Right lobe of liver (tissue), 6 donors: ENCODE measurements around the gene RBM15. TPM values are rescaled to one million over a fixed set of nuclear protein-coding genes. Genes with fewer than 3 reads are reported as not detected.

Experiments used
- ATAC-seq, 4 donors: fragments of 200-7000 bp; cut with Tn5 transposase; one replicate each; pipeline ENCODE4 v1.9.1; 2020; ENCODE audit warnings: mild to moderate bottlenecking in 4 of 4, moderate library complexity in 4 of 4
- DNase-seq, 3 donors: peaks; one replicate each; pipeline ENCODE4 v3.0.0-alpha.2; 2020
- H3K27ac ChIP-seq, 3 donors: fragments of 200-600 bp; one replicate each; pipeline ENCODE4 v1.8.0; 2022
- H3K27me3 ChIP-seq, 2 donors: fragments of 200-600 bp; one replicate each; pipeline ENCODE4 v1.8.0; 2022
- H3K36me3 ChIP-seq, 4 donors: fragments of 200-600 bp; sonication (generic) in 1 of 4; one replicate each; pipeline versions ENCODE4 v1.5.1 to v1.8.0; 2017 to 2022; ENCODE audit warnings: control low read depth in 1 of 4
- H3K4me1 ChIP-seq, 4 donors: fragments of 200-600 bp; sonication (generic) in 1 of 4; one replicate each; pipeline versions ENCODE4 v1.5.1 to v1.8.0; 2017 to 2022; ENCODE audit warnings: control low read depth in 1 of 4
- H3K4me3 ChIP-seq, 3 donors: fragments of 200-600 bp; one replicate each; pipeline ENCODE4 v1.8.0; 2022
- H3K9me3 ChIP-seq, 4 donors: fragments of 200-600 bp; sonication (generic) in 1 of 4; one replicate each; pipeline versions ENCODE4 v1.5.1 to v1.8.0; 2017 to 2022; ENCODE audit warnings: control low read depth in 1 of 4
- CTCF ChIP-seq, 4 donors: fragments of 200-600 bp in 3 of 4; fragments of 450-650 bp in 1 of 4; IDR thresholded peaks; one replicate each; pipeline versions ENCODE4 v1.5.1 to v1.8.0; 2016 to 2022; ENCODE audit warnings: antibody characterized with exemption in 4 of 4, mild to moderate bottlenecking in 2 of 4
- POLR2A ChIP-seq: fragments of 450-650 bp; IDR thresholded peaks from one replicate; pipeline ENCODE4 v1.6.1; 2017; ENCODE audit warnings: antibody characterized with exemption, mild to moderate bottlenecking
- WGBS: methylation state at CpG from one replicate; pipeline ENCODE4 v1.1.6; 2018; ENCODE audit warnings: low coverage, low lambda C conversion rate; ENCODE audit not compliant: insufficient coverage; ENCODE audit errors: missing lambda C conversion rate; 5-methylcytosine and 5-hydroxymethylcytosine counted together
- intact Hi-C, 2 donors: fragments of 100-400 bp; cut with DNase I; formaldehyde crosslinking; loops; one replicate each; pipeline versions ENCODE4 v1.11.2 to v1.14.1; 2022
- long read RNA-seq: library from polyadenylated mRNA; unstranded; transcript quantifications from one replicate; pipeline ENCODE4 v2.0.0, GENCODE V29; 2019
- total RNA-seq, 6 experiments: library from RNA; depleted of rRNA in 2 of 6; stranded (reverse); fragments of >200 nt in 2 of 6; fragmentation: NEBNext Ultra II Directional in 3 of 6; extraction: Animal tissue kit (Norgen Biotek cat#: 25700) in 3 of 6; gene quantifications; one replicate each; pipeline versions ENCODE4 v1.1.0 to v1.2.4, GENCODE V29; 2016 to 2023
- donor health status: DM: no; HTN: yes; CAD: no.
- donor health status: DM: no; HTN: no; CAD: no.
- donor health status: DM: no; HTN: no; CAD: no.
- donor health status: DM: no; HTN: yes; CAD: no.
- donor health status: DM: no; HTN: yes; CAD: no.

Gene RBM15
- 10 to 100 TPM in 5 of 6 experiments, 1 to 10 TPM in 1; 8.9 to 15.1 (median 12.2) TPM for total RNA-seq
- long read RNA-seq, result 0 reads

- Histone ChIP-seq H3K4me1 (peaks cover 0 to 58% (median 16%) of the 10 kb centered on the region in 4 donors), H3K4me3 (peak within 1 kb of the TSS; percentile 84 to 96 (median 96)), H3K27ac (peak within 1 kb of the TSS; percentile 95 to 99 (median 98)), H3K27me3 (no peaks in the 10 kb centered on the region), H3K36me3 (peaks cover 0 to 10% (median 3%) of the 10 kb centered on the region in 4 donors), H3K9me3 (no peaks in the 10 kb centered on the region)
- WGBS, result 0% methylated on average over 24 of the region's 25 CpGs
- ATAC-seq (peak; percentile 66 to 85 (median 78)), DNase-seq (peak; percentile 97 to 99 (median 98))
- intact Hi-C loops, result loop anchor here in 1 of 2 donors (5.0 kb wide), 1 partner anchor 68 kb away; the partner anchor contains the start of gene LAMTOR5
- no peak for TF ChIP-seq POLR2A
- no peak for TF ChIP-seq CTCF (IDR thresholded peaks at IDR 0.05)
These were observed at the start of gene RBM15 for GRCh38 chr1:110338886-110339406. Gene RBM15 (plus strand): TSS chr1:110339377. CDS start chr1:110339406, 29 bp downstream.

- no peaks in the 10 kb centered on the region for H3K27me3 ChIP-seq
- no peaks in the 10 kb centered on the region for H3K9me3 ChIP-seq
- no peak overlapping the region for H3K27ac ChIP-seq
- H3K4me3 ChIP-seq, result no peak overlapping the region
- peak in 3 of 4 donors; percentile 17 to 38 (median 36) for ATAC-seq
- TF ChIP-seq POLR2A, result no peak
- H3K36me3 ChIP-seq, result no peaks in the 10 kb centered on the region
- intact Hi-C loops, result no loop called here
- no peak for DNase-seq
- WGBS, result 43% methylated on average over 7 of the region's 7 CpGs
- H3K4me1 ChIP-seq, result no peaks in the 10 kb centered on the region
These were observed 47.7 kb upstream of the RBM15 start for GRCh38 chr1:110291241-110292030.

GRCh38 chr1:110292031-110292741, 47.0 kb upstream of the RBM15 start:
- Histone ChIP-seq H3K36me3 (no peaks in the 10 kb centered on the region), H3K27ac (no peak overlapping the region), H3K9me3 (no peaks in the 10 kb centered on the region), H3K4me3 (no peak overlapping the region), H3K27me3 (no peaks in the 10 kb centered on the region), H3K4me1 (no peaks in the 10 kb centered on the region)
- TF ChIP-seq CTCF (IDR thresholded peaks at IDR 0.05) (no peak), POLR2A (no peak)
- intact Hi-C loops, result no loop called here
- 61% methylated on average over 7 of the region's 7 CpGs for WGBS
- DNase-seq (no peak), ATAC-seq (peak in 1 of 4 donors; percentile 60)

GRCh38 chr1:110293601-110294104, 45.5 kb upstream of the RBM15 start:
- no peak for TF ChIP-seq CTCF (IDR thresholded peaks at IDR 0.05)
- no peak for TF ChIP-seq POLR2A
- no peaks in the 10 kb centered on the region for H3K36me3 ChIP-seq
- DNase-seq, result no peak
- WGBS, result 50% methylated on average over 9 of the region's 9 CpGs
- no peaks in the 10 kb centered on the region for H3K27me3 ChIP-seq
- no peak overlapping the region for H3K27ac ChIP-seq
- intact Hi-C loops, result no loop called here
- ATAC-seq, result no peak
- H3K9me3 ChIP-seq, result no peaks in the 10 kb centered on the region
- H3K4me3 ChIP-seq, result no peak overlapping the region
- no peaks in the 10 kb centered on the region for H3K4me1 ChIP-seq
